ENCODE measurements around the gene WIPI1.
"Not testable (repeated sequence)": the region's sequence is repeated elsewhere in the genome, so short reads cannot be mapped to it uniquely, and the experiment has no call there.

The WIPI1 gene

GRCh38 chr17:68437979-68438822 lies 19.1 kb downstream of the WIPI1 start:
- no peak for DNase-seq (ENCODE audit: low read depth)

- peak; percentile 50 for DNase-seq (ENCODE audit: low read depth)
Measured at GRCh38 chr17:68435876-68436842, 21.1 kb downstream of the WIPI1 start.

GRCh38 chr17:68435361-68435760 lies 21.9 kb downstream of the WIPI1 start:
- no peak for DNase-seq (ENCODE audit: low read depth)

GRCh38 chr17:68433911-68434508 lies 23.3 kb downstream of the WIPI1 start:
- DNase-seq (ENCODE audit: low read depth) = no peak

GRCh38 chr17:68433211-68433610 lies 24.1 kb downstream of the WIPI1 start:
- DNase-seq (ENCODE audit: low read depth) = no peak

- no peak for DNase-seq (ENCODE audit: low read depth)
Measured at GRCh38 chr17:68432086-68432864, 25.0 kb downstream of the WIPI1 start.

- no peak for DNase-seq (ENCODE audit: low read depth)
Measured at GRCh38 chr17:68431661-68432071, 25.6 kb downstream of the WIPI1 start.

GRCh38 chr17:68431045-68431608 lies 26.2 kb downstream of the WIPI1 start:
- no peak for DNase-seq (ENCODE audit: low read depth)

- DNase-seq (ENCODE audit: low read depth) = no peak
Measured at GRCh38 chr17:68429881-68430280, 27.4 kb downstream of the WIPI1 start.

GRCh38 chr17:68428498-68429172 lies 28.7 kb downstream of the WIPI1 start:
- DNase-seq (ENCODE audit: low read depth) = no peak

GRCh38 chr17:68427575-68427974 lies 29.7 kb downstream of the WIPI1 start:
- no peak for DNase-seq (ENCODE audit: low read depth)

- DNase-seq (ENCODE audit: low read depth) = no peak
Measured at GRCh38 chr17:68425979-68426378, 31.3 kb downstream of the WIPI1 start.

GRCh38 chr17:68424861-68425260 lies 32.4 kb downstream of the WIPI1 start:
- no peak for DNase-seq (ENCODE audit: low read depth)

GRCh38 chr17:68424203-68424602 lies 33.1 kb downstream of the WIPI1 start:
- DNase-seq (ENCODE audit: low read depth) = no peak

GRCh38 chr17:68423251-68423650 lies 34.0 kb downstream of the WIPI1 start:
- no peak for DNase-seq (ENCODE audit: low read depth)

- no peak for DNase-seq (ENCODE audit: low read depth)
Measured at GRCh38 chr17:68422821-68423220, 34.5 kb downstream of the WIPI1 start.

GRCh38 chr17:68421486-68421885 lies 35.8 kb downstream of the WIPI1 start:
- DNase-seq (ENCODE audit: low read depth) = no peak

- no peak for DNase-seq (ENCODE audit: low read depth)
Measured at GRCh38 chr17:68420065-68420464, 37.2 kb downstream of the WIPI1 start.

GRCh38 chr17:68418876-68419275 lies 38.4 kb downstream of the WIPI1 start:
- DNase-seq (ENCODE audit: low read depth) = no peak

GRCh38 chr17:68417317-68417716 lies 40.0 kb downstream of the WIPI1 start:
- DNase-seq (ENCODE audit: low read depth) = no peak

GRCh38 chr17:68414901-68415300 lies 42.4 kb downstream of the WIPI1 start:
- DNase-seq (ENCODE audit: low read depth) = not testable (repeated sequence)
